ENCODE data around the gene ADAM10. TPM values are rescaled to one million over a fixed set of nuclear protein-coding genes. Genes with fewer than 3 reads are reported as not detected.

ADAM10 gene
- total RNA-seq, 2 experiments from 2014 or later: 70.7 to 76.3 TPM

DNA sequence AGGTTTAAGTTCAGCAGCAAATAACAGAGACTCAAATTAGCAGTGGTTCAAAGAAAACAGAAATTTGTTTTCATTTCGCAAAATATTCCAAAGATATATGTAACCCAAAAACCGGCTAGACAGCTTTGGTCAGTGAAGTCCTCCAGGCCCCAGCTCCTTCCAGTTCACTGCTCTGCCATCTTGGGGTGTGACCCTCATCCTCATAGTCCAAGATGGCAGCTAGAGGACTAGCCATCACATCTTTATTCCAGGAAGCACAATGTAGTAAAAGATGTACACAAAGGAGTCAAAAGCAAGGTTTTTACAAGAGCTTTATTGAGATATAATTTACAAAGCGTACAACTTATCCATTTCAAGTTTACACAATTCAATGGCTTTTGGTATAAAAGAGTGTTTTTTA is 210.6 kb downstream of the ADAM10 start:
- no peaks in the 10 kb centered on the region for H3K27me3 Mint-ChIP-seq (ENCODE audit: low read depth)
- H3K27ac Mint-ChIP-seq: no peak overlapping the region
- intact Hi-C loops (cut with micrococcal nuclease): no loop called here
- CTCF ChIA-PET: no interaction called here
- no peaks in the 10 kb centered on the region for H3K9me3 Mint-ChIP-seq
- no peak for DNase-seq
- no peaks in the 10 kb centered on the region for H3K4me1 Mint-ChIP-seq (ENCODE audit: low read depth)
- H3K36me3 Mint-ChIP-seq (ENCODE audit: low read depth): no peaks in the 10 kb centered on the region
- no peak overlapping the region for H3K4me3 Mint-ChIP-seq

Other genes starting within 250 kb of the ADAM10 start
- gene MINDY2, start 21.6 kb upstream of the ADAM10 start, total RNA-seq: 1 to 10 TPM; 4.6 to 6.6 TPM
- gene SLTM, start 184.0 kb upstream of the ADAM10 start, total RNA-seq: 10 to 100 TPM; 52.0 to 56.0 TPM
- gene RNF111, start 238.0 kb upstream of the ADAM10 start, total RNA-seq: 10 to 100 TPM; 17.8 to 19.8 TPM

Measured in activated naive CD4-positive, alpha-beta T cell treated with anti-CD3 and anti-CD28 coated beads for 36 hours (primary cell).